ENCODE measurements around the gene GRM5.

GRM5 gene

GRCh38 chr11:88709567-88709966, 356.2 kb downstream of the GRM5 start:
- peak overlapping the region; percentile 44 for H3K27ac ChIP-seq
- no peak for TF ChIP-seq CTCF (conservative IDR thresholded peaks at IDR 0.05)

- no peak for TF ChIP-seq CTCF (conservative IDR thresholded peaks at IDR 0.05)
- H3K27ac ChIP-seq = no peak overlapping the region
These were observed 361.3 kb downstream of the GRM5 start for GRCh38 chr11:88704485-88704884.

GRCh38 chr11:88701816-88702215, 364.0 kb downstream of the GRM5 start:
- H3K27ac ChIP-seq = no peak overlapping the region
- TF ChIP-seq CTCF (conservative IDR thresholded peaks at IDR 0.05) = no peak

GRCh38 chr11:88697139-88697538, 368.6 kb downstream of the GRM5 start:
- no peak overlapping the region for H3K27ac ChIP-seq
- no peak for TF ChIP-seq CTCF (conservative IDR thresholded peaks at IDR 0.05)

GRCh38 chr11:88695689-88696414, 369.9 kb downstream of the GRM5 start:
- no peak for TF ChIP-seq CTCF (conservative IDR thresholded peaks at IDR 0.05)
- no peak overlapping the region for H3K27ac ChIP-seq

GRCh38 chr11:88692306-88693086, 373.3 kb downstream of the GRM5 start:
- peak overlapping the region; percentile 47; the same call in 1 of the 2 replicates for H3K27ac ChIP-seq
- no peak for TF ChIP-seq CTCF (conservative IDR thresholded peaks at IDR 0.05)

- H3K27ac ChIP-seq = peak overlapping the region; percentile 78
- no peak for TF ChIP-seq CTCF (conservative IDR thresholded peaks at IDR 0.05)
These were observed 376.1 kb downstream of the GRM5 start for GRCh38 chr11:88689548-88690240.
